Activated T-cell treated with anti-CD3 and anti-CD28 coated beads for 24 hours (primary cell): ENCODE results near the gene IL1RL1.
"Not testable (repeated sequence)": the region's sequence is repeated elsewhere in the genome, so short reads cannot be mapped to it uniquely, and the experiment has no call there.

Experiments used
- DNase-seq: peaks from one replicate; pipeline ENCODE4 v3.0.0-alpha.2; 2020; ENCODE audit warnings: low read depth

IL1RL1 gene

GRCh38 chr2:102291319-102292075, 19.9 kb upstream of the IL1RL1 start:
- no peak for DNase-seq

GRCh38 chr2:102294802-102295489, 16.4 kb upstream of the IL1RL1 start:
- DNase-seq = no peak

- no peak for DNase-seq
Observed at GRCh38 chr2:102295566-102295965, 15.8 kb upstream of the IL1RL1 start.

GRCh38 chr2:102296449-102296848, 14.9 kb upstream of the IL1RL1 start:
- no peak for DNase-seq

GRCh38 chr2:102297891-102298290, 13.5 kb upstream of the IL1RL1 start:
- DNase-seq = no peak

GRCh38 chr2:102301867-102302362, 9.4 kb upstream of the IL1RL1 start:
- DNase-seq = peak; percentile 40

- no peak for DNase-seq
Observed at GRCh38 chr2:102302458-102302857, 8.9 kb upstream of the IL1RL1 start.

GRCh38 chr2:102303589-102303988, 7.8 kb upstream of the IL1RL1 start:
- DNase-seq = no peak

- DNase-seq = no peak
Observed at GRCh38 chr2:102304268-102304667, 7.1 kb upstream of the IL1RL1 start.

- DNase-seq = no peak
Observed at GRCh38 chr2:102304711-102305611, 6.4 kb upstream of the IL1RL1 start.

GRCh38 chr2:102306125-102306524, 5.2 kb upstream of the IL1RL1 start:
- no peak for DNase-seq

- DNase-seq = no peak
Observed at GRCh38 chr2:102313025-102313424, 1.7 kb downstream of the IL1RL1 start.

GRCh38 chr2:102313471-102313870, 2.1 kb downstream of the IL1RL1 start:
- DNase-seq = no peak

GRCh38 chr2:102313950-102314349, 2.6 kb downstream of the IL1RL1 start:
- DNase-seq = no peak

- no peak for DNase-seq
Observed at GRCh38 chr2:102315921-102316320, 4.6 kb downstream of the IL1RL1 start.

- DNase-seq = no peak
Observed at GRCh38 chr2:102317715-102318114, 6.4 kb downstream of the IL1RL1 start.

- DNase-seq = no peak
Observed at GRCh38 chr2:102318437-102318836, 7.1 kb downstream of the IL1RL1 start.

GRCh38 chr2:102321941-102322719, 10.8 kb downstream of the IL1RL1 start:
- no peak for DNase-seq

- DNase-seq = not testable (repeated sequence)
Observed at GRCh38 chr2:102324914-102325313, 13.6 kb downstream of the IL1RL1 start.

- DNase-seq = no peak
Observed at GRCh38 chr2:102331311-102331980, 20.1 kb downstream of the IL1RL1 start.

- DNase-seq = no peak
Observed at GRCh38 chr2:102334486-102334885, 23.1 kb downstream of the IL1RL1 start.
